Keratinocyte (primary cell): ENCODE results near the gene NAA15. TPM values are rescaled to one million over a fixed set of nuclear protein-coding genes. Genes with fewer than 3 reads are reported as not detected.

Source experiments
- DNase-seq: peaks from one replicate; pipeline ENCODE4 v3.0.0-alpha.2; 2011; ENCODE audit warnings: low read depth, missing footprints, low spot score
- FAIRE-seq: peaks from 2 replicates; lab custom pipeline; 2011; peaks lifted over from hg19 to GRCh38; lab: Jason Lieb, UNC
- H2AFZ ChIP-seq: 2 replicates; pipeline ENCODE4 v1.6.0; 2012; ENCODE audit warnings: low read length, control low read depth, inconsistent platforms; ENCODE audit not compliant: control insufficient read depth
- H3K27ac ChIP-seq: 2 replicates; pipeline ENCODE4 v1.5.1; 2011; ENCODE audit warnings: low read length; ENCODE audit not compliant: control insufficient read depth, insufficient read depth
- H3K27me3 ChIP-seq: 3 replicates; pipeline ENCODE4 v1.6.0; 2011; ENCODE audit warnings: low read length; ENCODE audit not compliant: control insufficient read depth, insufficient read depth; ENCODE audit errors: extremely low read depth
- H3K36me3 ChIP-seq, 2 experiments: 2 replicates in 1 of 2; 3 replicates in 1 of 2; pipeline ENCODE4 v1.5.1; 2011; ENCODE audit warnings: low read length in 2 of 2, mild to moderate bottlenecking in 1 of 2; ENCODE audit not compliant: control insufficient read depth in 2 of 2, insufficient read depth in 2 of 2; ENCODE audit errors: extremely low read depth in 1 of 2
- H3K4me1 ChIP-seq: 3 replicates; pipeline ENCODE4 v1.5.1; 2011; ENCODE audit warnings: low read length; ENCODE audit not compliant: control insufficient read depth, insufficient read depth; ENCODE audit errors: extremely low read depth
- H3K4me2 ChIP-seq: 3 replicates; pipeline ENCODE4 v1.6.0; 2011; ENCODE audit warnings: low read depth, low read length; ENCODE audit not compliant: control insufficient read depth, insufficient read depth; ENCODE audit errors: extremely low read depth
- H3K4me3 ChIP-seq, 3 experiments: fragments of 200-600 bp in 1 of 3; sonication (generic) in 1 of 3; 2 replicates in 2 of 3; 3 replicates in 1 of 3; pipeline ENCODE4 v1.5.1; 2011 to 2016; ENCODE audit warnings: low read length in 3 of 3, mild to moderate bottlenecking in 3 of 3, control low read depth in 2 of 3, inconsistent platforms in 1 of 3, low read depth in 1 of 3, mixed read lengths in 1 of 3, mixed run types in 1 of 3, moderate library complexity in 1 of 3; ENCODE audit not compliant: control insufficient read depth in 2 of 3, insufficient read depth in 2 of 3; ENCODE audit errors: extremely low read depth in 1 of 3
- H3K79me2 ChIP-seq: 2 replicates; pipeline ENCODE4 v1.6.0; 2012; ENCODE audit warnings: low read length; ENCODE audit not compliant: control insufficient read depth, insufficient read depth
- H3K9ac ChIP-seq: 3 replicates; pipeline ENCODE4 v1.6.0; 2011; ENCODE audit warnings: low read length; ENCODE audit not compliant: control insufficient read depth, insufficient read depth; ENCODE audit errors: extremely low read depth
- H3K9me1 ChIP-seq: 3 replicates; pipeline ENCODE4 v1.6.0; 2011; ENCODE audit warnings: low read length; ENCODE audit not compliant: control insufficient read depth, insufficient read depth; ENCODE audit errors: extremely low read depth
- H3K9me3 ChIP-seq: 2 replicates; pipeline ENCODE4 v1.5.1; 2012; ENCODE audit warnings: low read depth, low read length; ENCODE audit not compliant: control insufficient read depth
- H4K20me1 ChIP-seq: 3 replicates; pipeline ENCODE4 v1.6.0; 2011; ENCODE audit warnings: low read length; ENCODE audit not compliant: control insufficient read depth, insufficient read depth; ENCODE audit errors: extremely low read depth
- CTCF ChIP-seq, 3 experiments: IDR thresholded peaks in 1 of 3; conservative IDR thresholded peaks in 1 of 3; optimal IDR thresholded peaks in 1 of 3; 2 replicates in 2 of 3; 3 replicates in 1 of 3; pipeline versions ENCODE3 to v1.5.1; 2011; ENCODE audit warnings: low read length in 3 of 3, mild to moderate bottlenecking in 3 of 3, moderate library complexity in 2 of 3, control low read depth in 1 of 3, inconsistent platforms in 1 of 3; ENCODE audit not compliant: insufficient read depth in 2 of 3; ENCODE audit errors: extremely low read depth in 1 of 3
- EZH2 ChIP-seq: IDR thresholded peaks from one replicate; pipeline ENCODE4 v1.6.1; 2012; ENCODE audit warnings: inconsistent platforms, mild to moderate bottlenecking, low read length, moderate library complexity
- dilution Hi-C: fragments of 300-500 bp; cut with MboI; formaldehyde crosslinking; loops from one replicate; pipeline ENCODE4 v1.7.0; 2020; ENCODE audit warnings: low sequenced_read_pairs; ENCODE audit not compliant: extremely low pct_ligation_motif_present
- polyA plus RNA-seq, 5 experiments: library from polyadenylated mRNA; depleted of rRNA in 3 of 5; stranded (reverse) in 3 of 5; stranded (forward) in 1 of 5; unstranded in 1 of 5; fragments of >200 nt; gene quantifications; 1 replicate in 1 of 5; 2 replicates in 3 of 5; 3 replicates in 1 of 5; pipeline versions ENCODE4 v1.2.1 to v1.2.3, GENCODE V29; 2011 to 2012; ENCODE audit warnings: missing spikeins in 2 of 5, low read depth in 1 of 5, low replicate concordance in 1 of 5

Gene NAA15
- polyA plus RNA-seq, 1 donor (not counting 4 experiments of a cell fraction or from before 2014, with no cell fraction given) = 37.2 TPM

- H2AFZ ChIP-seq = no peak overlapping the region
- H3K9ac ChIP-seq = no peak overlapping the region
- no peak overlapping the region for H3K4me2 ChIP-seq
- no peaks in the 10 kb centered on the region for H3K9me3 ChIP-seq
- no peaks in the 10 kb centered on the region for H4K20me1 ChIP-seq
- no peaks in the 10 kb centered on the region for H3K36me3 ChIP-seq
- no peaks in the 10 kb centered on the region for H3K9me1 ChIP-seq
- DNase-seq (no peak), FAIRE-seq (no peak)
- no peaks in the 10 kb centered on the region for H3K4me1 ChIP-seq
- H3K27ac ChIP-seq = no peak overlapping the region
- TF ChIP-seq EZH2 = no peak
- TF ChIP-seq CTCF (optimal IDR thresholded peaks at IDR 0.05 in 1 of 3, IDR thresholded peaks at IDR 0.05 in 1 of 3, conservative IDR thresholded peaks at IDR 0.05 in 1 of 3; ENCODE audit: extremely low read depth in 1 of 3, insufficient read depth in 2 of 3, low read length in 3 of 3) = no peak
- H3K27me3 ChIP-seq = peaks cover 8% of the 10 kb centered on the region
- dilution Hi-C loops = no loop called here
- no peaks in the 10 kb centered on the region for H3K79me2 ChIP-seq
- H3K4me3 ChIP-seq = no peak overlapping the region
Measured at GRCh38 chr4:139282065-139282720, 19.1 kb upstream of the NAA15 start.

- no peak overlapping the region for H2AFZ ChIP-seq
- H3K4me1 ChIP-seq = no peaks in the 10 kb centered on the region
- no peaks in the 10 kb centered on the region for H3K36me3 ChIP-seq
- no peaks in the 10 kb centered on the region for H3K79me2 ChIP-seq
- no peak overlapping the region for H3K4me2 ChIP-seq
- H3K9me1 ChIP-seq = no peaks in the 10 kb centered on the region
- dilution Hi-C loops = no loop called here
- no peaks in the 10 kb centered on the region for H3K9me3 ChIP-seq
- H3K4me3 ChIP-seq = no peak overlapping the region
- no peaks in the 10 kb centered on the region for H4K20me1 ChIP-seq
- no peak for FAIRE-seq
- H3K27ac ChIP-seq = no peak overlapping the region
- H3K9ac ChIP-seq = no peak overlapping the region
- no peak for DNase-seq
- TF ChIP-seq CTCF (optimal IDR thresholded peaks at IDR 0.05 in 1 of 3, IDR thresholded peaks at IDR 0.05 in 1 of 3, conservative IDR thresholded peaks at IDR 0.05 in 1 of 3; ENCODE audit: extremely low read depth in 1 of 3, insufficient read depth in 2 of 3, low read length in 3 of 3) (no peak), EZH2 (no peak)
- H3K27me3 ChIP-seq = peaks cover 8% of the 10 kb centered on the region
Measured at GRCh38 chr4:139282721-139283075, 18.6 kb upstream of the NAA15 start.
